ENCODE results near the gene TCOF1. TPM values are rescaled to one million over a fixed set of nuclear protein-coding genes. Genes with fewer than 3 reads are reported as not detected.

The TCOF1 gene
- polyA plus RNA-seq, 3 donors, result 33.0 to 36.4 (median 34.0) TPM

- no peak for DNase-seq (ENCODE audit: low read depth in 3 of 3, low spot score in 2 of 3)
Observed at GRCh38 chr5:150389531-150390266, 32.2 kb downstream of the TCOF1 start.

GRCh38 chr5:150391064-150391834 is 33.8 kb downstream of the TCOF1 start:
- DNase-seq (ENCODE audit: low read depth in 3 of 3, low spot score in 2 of 3), result no peak

- DNase-seq (ENCODE audit: low read depth in 3 of 3, low spot score in 2 of 3), result no peak
Observed at GRCh38 chr5:150391986-150392385, 34.5 kb downstream of the TCOF1 start.

- DNase-seq (ENCODE audit: low read depth in 3 of 3, low spot score in 2 of 3), result no peak
Observed at GRCh38 chr5:150392680-150393079, 35.2 kb downstream of the TCOF1 start.

- DNase-seq (ENCODE audit: low read depth in 3 of 3, low spot score in 2 of 3), result no peak
Observed at GRCh38 chr5:150393096-150393645, 35.7 kb downstream of the TCOF1 start.

- no peak for DNase-seq (ENCODE audit: low read depth in 3 of 3, low spot score in 2 of 3)
Observed at GRCh38 chr5:150394131-150394530, 36.6 kb downstream of the TCOF1 start.

- no peak for DNase-seq (ENCODE audit: low read depth in 3 of 3, low spot score in 2 of 3)
Observed at GRCh38 chr5:150394912-150395687, 37.6 kb downstream of the TCOF1 start.

GRCh38 chr5:150395688-150395975 is 38.1 kb downstream of the TCOF1 start:
- no peak for DNase-seq (ENCODE audit: low read depth in 3 of 3, low spot score in 2 of 3)

- DNase-seq (ENCODE audit: low read depth in 3 of 3, low spot score in 2 of 3), result no peak
Observed at GRCh38 chr5:150396267-150396666, 38.8 kb downstream of the TCOF1 start.

GRCh38 chr5:150397146-150397781 is 39.8 kb downstream of the TCOF1 start:
- DNase-seq (ENCODE audit: low read depth in 3 of 3, low spot score in 2 of 3), result no peak

- DNase-seq (ENCODE audit: low read depth in 3 of 3, low spot score in 2 of 3), result no peak
Observed at GRCh38 chr5:150397782-150398721, 40.6 kb downstream of the TCOF1 start.

GRCh38 chr5:150398722-150399523 is 41.4 kb downstream of the TCOF1 start:
- DNase-seq (ENCODE audit: low read depth in 3 of 3, low spot score in 2 of 3), result no peak

GRCh38 chr5:150399524-150400211 is 42.2 kb downstream of the TCOF1 start:
- DNase-seq (ENCODE audit: low read depth in 3 of 3, low spot score in 2 of 3), result no peak

- no peak for DNase-seq (ENCODE audit: low read depth in 3 of 3, low spot score in 2 of 3)
Observed at GRCh38 chr5:150400316-150401075, 43.0 kb downstream of the TCOF1 start.

- no peak for DNase-seq (ENCODE audit: low read depth in 3 of 3, low spot score in 2 of 3)
Observed at GRCh38 chr5:150401076-150401375, 43.5 kb downstream of the TCOF1 start.

- DNase-seq (ENCODE audit: low read depth in 3 of 3, low spot score in 2 of 3), result no peak
Observed at GRCh38 chr5:150401376-150402228, 44.1 kb downstream of the TCOF1 start.

Measured in right renal cortex interstitium (tissue), 3 donors.